GM12874 (cell line): Measurements from ENCODE around the gene PTK6.

Experiments
- TF ChIP-seq, protein P1 (sequence below): IDR thresholded peaks from 2 replicates; pipeline ENCODE4 v1.5.1; 2011; ENCODE audit warnings: low read depth, mild to moderate bottlenecking, control low read depth, low read length, moderate library complexity; ENCODE audit not compliant: insufficient read depth

PTK6 gene

DNA sequence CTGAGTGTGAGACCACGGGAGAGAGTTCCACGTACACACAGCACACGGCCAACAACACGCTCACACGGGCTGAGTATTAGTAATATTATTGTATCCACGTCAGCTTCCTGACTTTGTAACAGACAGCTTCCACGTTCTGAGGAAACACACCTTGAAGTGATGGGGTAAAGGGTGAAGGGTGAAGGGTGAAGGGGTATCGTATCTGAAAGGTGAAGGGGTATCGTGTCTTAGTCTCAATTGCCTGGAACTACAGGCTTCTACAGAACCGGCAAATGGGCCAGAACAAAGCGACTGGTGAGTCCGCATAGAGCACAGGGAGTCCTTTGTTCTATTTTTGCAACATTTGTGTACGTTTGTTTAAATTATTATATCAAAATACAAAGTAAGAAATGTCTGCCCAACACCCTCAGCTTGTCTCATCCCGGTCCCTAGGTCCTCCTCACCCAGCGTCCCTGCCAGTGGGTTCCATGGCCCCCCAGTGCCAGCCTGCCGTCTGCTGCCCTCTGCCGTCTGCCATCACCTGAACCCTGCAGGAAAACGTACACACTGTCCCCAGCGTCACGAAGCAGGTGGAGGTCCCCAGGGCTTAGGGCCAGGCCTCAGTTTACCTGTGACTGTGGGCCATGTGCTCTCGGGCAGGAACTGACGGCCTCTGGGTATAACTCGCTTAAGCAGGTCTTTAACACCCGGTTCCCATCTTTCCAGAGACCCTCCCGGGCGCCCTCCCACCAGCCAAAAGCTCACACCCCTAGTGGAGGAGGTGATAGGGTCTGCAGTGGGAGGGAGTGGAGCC is 41.2 kb upstream of the PTK6 start:
- TF ChIP-seq, protein P1, sequence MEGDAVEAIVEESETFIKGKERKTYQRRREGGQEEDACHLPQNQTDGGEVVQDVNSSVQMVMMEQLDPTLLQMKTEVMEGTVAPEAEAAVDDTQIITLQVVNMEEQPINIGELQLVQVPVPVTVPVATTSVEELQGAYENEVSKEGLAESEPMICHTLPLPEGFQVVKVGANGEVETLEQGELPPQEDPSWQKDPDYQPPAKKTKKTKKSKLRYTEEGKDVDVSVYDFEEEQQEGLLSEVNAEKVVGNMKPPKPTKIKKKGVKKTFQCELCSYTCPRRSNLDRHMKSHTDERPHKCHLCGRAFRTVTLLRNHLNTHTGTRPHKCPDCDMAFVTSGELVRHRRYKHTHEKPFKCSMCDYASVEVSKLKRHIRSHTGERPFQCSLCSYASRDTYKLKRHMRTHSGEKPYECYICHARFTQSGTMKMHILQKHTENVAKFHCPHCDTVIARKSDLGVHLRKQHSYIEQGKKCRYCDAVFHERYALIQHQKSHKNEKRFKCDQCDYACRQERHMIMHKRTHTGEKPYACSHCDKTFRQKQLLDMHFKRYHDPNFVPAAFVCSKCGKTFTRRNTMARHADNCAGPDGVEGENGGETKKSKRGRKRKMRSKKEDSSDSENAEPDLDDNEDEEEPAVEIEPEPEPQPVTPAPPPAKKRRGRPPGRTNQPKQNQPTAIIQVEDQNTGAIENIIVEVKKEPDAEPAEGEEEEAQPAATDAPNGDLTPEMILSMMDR: peak; percentile 18; the same call in 1 of the 2 replicates

DNA sequence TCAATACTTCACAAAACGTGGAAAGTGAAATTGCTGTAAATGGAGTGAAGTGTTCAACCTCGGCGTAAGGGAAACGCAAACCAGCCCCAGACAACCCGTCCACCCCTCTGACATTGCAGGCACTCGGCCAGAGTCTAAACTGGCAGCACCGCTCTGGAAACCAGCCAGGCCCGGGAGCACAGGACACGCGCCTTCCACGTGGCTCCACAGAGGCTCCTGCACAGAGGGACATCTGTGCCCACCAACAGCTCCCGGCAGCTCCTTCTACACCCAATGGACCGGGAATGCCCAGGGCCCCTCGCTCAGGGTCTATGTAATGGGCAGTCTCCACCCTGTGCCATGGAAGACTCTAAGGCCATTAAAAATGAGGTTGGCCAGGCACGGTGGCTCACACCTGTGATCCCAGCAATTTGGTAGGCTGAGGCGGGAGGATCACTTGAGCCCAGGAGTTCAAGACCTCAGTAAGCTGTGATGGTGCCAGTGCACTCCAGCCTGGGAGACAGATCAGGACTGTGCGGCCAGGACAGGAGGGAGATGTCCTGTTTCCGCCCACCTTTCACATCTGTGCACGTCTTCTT is 40.2 kb upstream of the PTK6 start:
- TF ChIP-seq, protein P1: no peak

DNA sequence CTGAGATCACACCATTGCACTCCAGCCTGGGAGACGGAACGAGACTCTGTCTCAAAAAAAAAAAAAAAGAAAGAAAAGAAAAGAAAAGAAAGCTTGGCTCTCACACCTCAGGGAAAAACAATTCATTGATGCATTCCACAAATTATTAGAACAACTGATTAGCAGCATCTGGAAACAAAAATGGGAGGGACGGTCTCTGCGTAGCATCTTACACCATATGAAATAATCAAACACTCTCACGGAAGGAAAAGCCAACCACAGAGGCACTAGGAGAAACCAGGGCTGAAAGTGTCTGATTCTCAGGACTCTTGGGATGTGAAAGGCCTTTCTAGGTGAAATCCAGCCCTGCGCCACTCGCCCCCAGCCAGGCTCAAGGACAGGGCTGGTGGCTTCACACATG is 39.1 kb upstream of the PTK6 start:
- TF ChIP-seq, protein P1: no peak

DNA sequence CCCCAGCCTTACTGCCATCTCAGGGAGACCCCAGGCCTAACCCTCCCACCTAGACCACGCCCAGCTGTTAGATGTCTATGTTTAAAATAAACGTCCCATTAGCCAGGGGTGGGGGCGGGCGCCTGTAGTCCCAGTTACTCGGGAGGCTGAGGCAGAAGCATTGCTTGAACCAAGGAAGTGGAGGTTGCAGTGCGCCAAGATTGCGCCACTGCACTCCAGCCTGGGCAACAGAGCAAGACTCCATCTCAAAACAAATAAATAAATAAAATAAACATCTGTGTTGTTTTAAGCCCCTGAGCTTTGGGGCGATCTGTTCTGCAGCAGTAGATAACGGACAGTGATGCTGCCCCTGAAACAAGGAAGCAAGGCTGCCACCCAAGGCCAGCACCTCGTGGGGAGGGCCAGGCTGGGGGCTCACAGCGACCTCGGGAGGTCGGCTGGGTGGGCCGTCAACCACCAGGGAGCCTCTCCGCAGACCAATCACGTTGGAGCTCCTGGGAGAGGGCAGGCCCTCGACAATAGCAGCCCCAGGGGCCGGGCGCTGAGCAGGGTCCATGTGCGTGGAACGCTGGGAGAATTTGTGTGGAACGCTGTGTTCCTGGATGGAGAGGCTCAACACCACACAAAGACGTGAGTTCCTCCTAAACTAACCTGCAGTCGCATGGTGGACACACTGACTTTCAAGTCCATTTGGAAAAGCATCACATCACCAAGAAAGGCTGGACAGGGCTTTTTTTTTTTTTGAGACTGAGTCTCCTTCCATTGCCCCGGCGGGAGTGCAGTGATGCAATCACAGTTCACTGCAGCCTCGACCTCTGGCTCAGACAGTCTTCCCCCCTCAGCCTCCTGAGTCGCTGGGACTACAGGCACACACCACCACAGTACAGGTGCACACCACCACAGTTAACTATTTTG is 37.9 kb upstream of the PTK6 start:
- TF ChIP-seq, protein P1: no peak

DNA sequence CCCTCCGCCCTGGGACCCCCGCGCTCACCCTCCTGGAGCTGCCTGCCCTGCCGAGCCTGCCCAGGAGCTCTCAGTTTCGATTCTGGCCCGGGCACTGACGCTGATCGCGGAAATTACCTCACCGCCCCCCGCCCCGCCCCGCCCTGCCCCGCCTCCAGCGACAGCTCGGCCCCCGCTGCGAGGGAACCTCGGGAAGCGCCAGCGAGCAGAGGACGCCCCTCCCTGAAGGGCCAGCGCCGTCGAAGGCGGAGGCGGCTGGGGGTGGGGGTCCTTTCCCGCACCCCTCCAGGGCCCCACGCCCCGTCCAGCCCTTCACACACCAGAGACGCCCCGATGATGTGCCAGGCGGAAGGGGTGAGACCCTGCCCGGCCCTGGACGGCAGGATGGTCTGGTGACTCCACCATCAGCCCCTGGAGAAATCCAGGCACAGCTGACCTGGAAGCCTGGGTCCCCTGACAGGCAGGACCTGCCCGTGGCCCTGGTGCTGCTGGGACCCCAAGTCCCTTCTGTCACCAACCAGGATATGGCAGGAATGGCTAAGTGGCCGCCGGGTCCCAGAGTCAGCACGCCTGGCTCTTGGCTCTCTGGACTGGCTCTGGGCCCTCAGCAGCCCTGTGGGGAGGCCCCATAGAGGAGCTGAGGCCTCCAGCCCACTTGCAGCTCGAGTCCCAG is 37.1 kb upstream of the PTK6 start, which contains the start of gene HELZ2:
HELZ2 (minus strand) TSS at position 84 of the 673 bp plus-strand sequence. CDS start 1,854 bp downstream, outside the sequence.
- TF ChIP-seq, protein P1: no peak

DNA sequence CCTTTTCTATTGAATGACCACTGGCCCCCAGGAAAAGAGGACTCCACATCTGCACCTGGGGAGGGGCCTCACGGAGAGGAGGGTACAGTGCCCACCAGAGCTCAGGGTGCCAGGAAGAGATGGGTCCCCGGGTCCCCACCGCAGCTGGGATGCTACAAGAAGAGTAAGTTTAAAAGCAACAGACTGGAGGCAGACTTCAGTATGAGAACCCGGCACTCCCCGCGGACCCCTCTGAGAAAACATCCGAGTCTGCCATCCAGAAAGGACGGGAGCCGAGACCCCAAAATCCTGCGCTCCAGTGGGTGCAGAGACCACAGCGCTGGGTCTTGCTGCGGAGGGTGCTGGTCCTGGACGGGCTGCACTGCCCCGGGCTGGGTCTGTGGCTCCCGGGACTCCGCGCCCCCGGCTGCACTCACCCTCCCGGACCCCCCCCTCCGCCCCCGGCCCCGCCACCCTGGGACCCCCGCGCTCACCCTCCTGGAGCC is 36.5 kb upstream of the PTK6 start:
- TF ChIP-seq, protein P1: no peak
